Activated naive CD8-positive, alpha-beta T cell treated with anti-CD3 and anti-CD28 coated beads, Interleukin-2, amount 50 U/mL, for 16 hours (primary cell): ENCODE results near the gene GPANK1.
A peak's percentile ranks its signal among the peaks of the same experiment; 100 is the strongest.

Experiments used
- DNase-seq: peaks from one replicate; pipeline ENCODE4 v3.0.0-alpha.2; 2020; ENCODE audit warnings: low read depth, low spot score

Gene GPANK1

GRCh38 chr6:31662124-31662723 lies 2.6 kb downstream of the GPANK1 start:
- no peak for DNase-seq

- no peak for DNase-seq
Observed at GRCh38 chr6:31661262-31662123, 3.3 kb downstream of the GPANK1 start.

DNA sequence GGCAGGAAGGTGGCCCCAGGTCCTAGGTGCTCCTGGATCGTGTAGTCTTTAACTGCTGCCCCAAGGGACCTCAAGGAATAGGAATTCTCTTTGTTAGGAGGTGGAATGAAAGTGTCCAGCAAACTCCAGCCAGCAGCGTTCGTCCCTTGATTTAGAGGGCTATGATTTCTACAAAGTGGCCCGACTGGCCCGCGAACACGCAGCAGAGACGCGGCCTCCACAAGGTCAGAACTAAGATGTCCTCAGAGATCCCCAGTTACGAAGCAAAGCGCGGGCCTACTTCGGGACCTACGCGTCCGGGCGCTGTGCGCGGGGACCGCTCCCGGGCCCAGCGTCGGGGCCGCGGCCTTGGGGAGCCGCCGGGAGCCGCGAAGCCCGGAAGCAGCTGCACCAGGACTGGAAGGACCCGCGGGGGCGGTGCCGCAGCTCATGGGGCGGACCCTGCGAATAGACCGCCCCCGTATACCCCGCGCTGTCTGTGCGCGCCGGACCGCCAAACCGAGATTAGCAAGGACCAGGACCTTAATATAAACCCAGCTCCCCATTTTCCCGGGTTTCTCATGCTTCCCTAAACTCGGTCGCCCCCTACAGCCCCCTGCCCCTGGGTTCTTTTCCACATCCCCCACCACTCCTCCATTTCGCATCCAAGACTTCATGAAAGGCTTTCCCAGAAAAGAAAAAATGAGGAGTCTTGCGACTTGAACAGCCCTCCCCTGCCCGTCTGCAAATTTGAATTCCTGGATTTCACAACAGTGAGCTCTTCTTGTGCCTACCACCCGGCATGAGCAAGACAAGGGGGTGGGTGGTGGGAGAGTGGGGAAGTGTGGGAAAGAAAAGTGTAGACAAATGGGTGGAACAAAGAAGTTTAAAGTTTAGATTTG lies 4.2 kb downstream of the GPANK1 start, which contains the start of gene C6orf47:
C6orf47 (minus strand) TSS at position 398 of the 881 bp plus-strand sequence. CDS start 831 bp downstream, outside the sequence.
- peak; percentile 38 for DNase-seq

GRCh38 chr6:31659649-31660380 lies 5.0 kb downstream of the GPANK1 start:
- no peak for DNase-seq

GRCh38 chr6:31658983-31659648 lies 5.7 kb downstream of the GPANK1 start:
- DNase-seq: no peak

- no peak for DNase-seq
Observed at GRCh38 chr6:31658158-31658688, 6.6 kb downstream of the GPANK1 start.

- no peak for DNase-seq
Observed at GRCh38 chr6:31657406-31658157, 7.2 kb downstream of the GPANK1 start.

- no peak for DNase-seq
Observed at GRCh38 chr6:31655349-31656237, 9.2 kb downstream of the GPANK1 start, which contains the start of gene APOM. Gene APOM, plus strand, starts transcription at chr6:31655894. Its CDS starts 73 bp downstream, at chr6:31655967.

DNA sequence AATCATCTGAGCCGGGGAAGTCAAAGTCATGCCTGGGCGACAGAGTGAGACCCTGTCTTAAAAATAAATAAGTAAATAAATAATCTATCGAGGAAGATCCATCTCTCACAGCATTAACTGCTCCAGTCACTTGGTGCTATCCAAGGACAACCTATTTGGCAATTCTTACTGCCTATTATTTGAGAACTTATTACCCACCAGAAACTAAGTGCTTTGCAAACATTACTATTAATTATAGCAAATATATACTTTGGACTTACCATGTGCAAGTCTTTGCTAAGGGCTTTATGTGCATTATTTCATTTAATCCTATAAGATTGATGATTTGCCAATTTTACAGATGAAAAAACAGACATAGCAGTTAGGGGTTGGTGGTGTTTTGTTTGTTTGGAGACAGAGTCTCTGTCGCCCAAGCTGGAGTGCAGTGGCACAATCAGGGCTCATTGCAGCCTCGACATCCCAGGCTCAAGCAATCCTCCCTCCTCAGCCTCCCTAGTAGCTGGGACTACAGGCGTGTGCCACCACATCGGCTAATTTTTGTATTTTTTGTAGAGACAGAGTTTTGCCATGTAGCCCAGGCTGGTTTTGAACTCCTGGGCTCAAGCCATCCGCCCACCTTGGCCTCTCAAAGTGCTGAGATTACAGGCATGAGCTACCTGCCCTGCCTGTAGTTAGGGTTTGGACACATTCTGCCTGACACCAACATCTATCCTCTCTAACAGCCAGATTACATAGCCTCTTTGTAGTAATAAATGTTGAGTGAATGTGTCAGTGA lies 10.0 kb downstream of the GPANK1 start:
- DNase-seq: no peak

DNA sequence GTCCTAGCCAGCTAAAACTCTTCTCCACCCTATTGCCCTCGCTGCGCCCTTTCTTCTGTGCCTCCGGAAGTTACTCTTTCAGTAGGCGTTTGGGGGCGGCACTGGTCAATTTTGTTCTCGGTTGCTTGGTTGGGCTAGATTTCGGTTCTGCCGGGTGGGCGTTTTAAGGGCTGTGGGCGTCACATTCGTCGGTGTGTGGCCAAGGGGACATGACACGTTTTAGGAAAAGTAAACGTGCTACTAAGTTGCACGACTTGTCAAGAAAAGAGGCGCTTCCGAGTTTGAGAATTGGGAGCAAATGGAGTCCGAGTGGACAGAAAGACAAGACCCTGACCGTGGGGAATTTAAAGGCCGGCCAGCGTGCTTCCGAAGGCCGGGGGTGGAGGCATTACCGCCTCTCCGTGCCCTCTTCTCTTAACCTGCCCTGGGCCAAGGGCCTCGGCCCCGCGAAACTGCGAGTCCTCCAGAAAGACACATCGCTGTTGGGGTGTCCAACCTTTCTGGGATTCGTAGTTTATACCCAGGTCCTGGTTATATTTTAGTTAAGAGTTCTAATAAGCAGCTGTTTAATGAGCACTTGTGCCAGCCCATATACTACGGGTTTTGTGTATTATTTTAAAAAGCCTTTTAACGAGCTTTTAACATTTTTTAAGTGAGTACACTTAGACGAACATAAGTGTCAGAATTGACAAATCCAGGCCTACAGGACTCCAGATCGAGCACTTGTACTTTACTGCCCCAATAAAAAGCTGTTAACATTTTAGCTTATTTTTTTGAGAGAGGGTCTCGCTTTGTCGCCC lies 11.7 kb downstream of the GPANK1 start:
- DNase-seq: peak; percentile 67

DNA sequence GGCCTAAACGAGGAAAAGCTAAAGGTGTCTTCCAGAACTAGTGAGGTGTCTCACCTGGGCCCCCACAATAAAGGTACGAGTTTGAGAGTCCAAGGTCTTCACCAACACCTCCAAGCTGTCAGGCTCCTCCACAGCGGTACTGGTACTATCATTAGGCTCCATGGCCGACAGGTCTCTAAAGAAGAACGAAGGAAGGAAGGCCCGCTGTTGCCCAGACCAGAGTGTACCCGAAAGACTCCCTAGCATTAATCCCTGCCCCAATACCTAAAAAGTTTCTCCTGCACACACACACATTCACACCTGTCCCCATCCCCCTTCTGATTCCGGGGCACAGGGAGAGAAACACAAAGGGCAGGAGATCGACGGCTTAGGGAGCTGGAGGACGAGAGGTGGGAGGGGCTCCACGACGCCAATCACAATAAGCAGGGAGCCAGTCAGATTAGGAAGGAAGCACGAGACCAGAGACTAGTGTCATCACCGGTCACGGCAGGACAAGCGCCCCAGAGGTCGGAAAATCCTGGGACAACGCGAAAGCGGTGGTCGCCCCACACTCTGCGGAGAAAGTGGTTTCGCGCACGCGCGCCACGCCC lies 13.1 kb downstream of the GPANK1 start:
- DNase-seq: no peak

GRCh38 chr6:31645325-31645724 lies 19.5 kb downstream of the GPANK1 start:
- DNase-seq: no peak

DNA sequence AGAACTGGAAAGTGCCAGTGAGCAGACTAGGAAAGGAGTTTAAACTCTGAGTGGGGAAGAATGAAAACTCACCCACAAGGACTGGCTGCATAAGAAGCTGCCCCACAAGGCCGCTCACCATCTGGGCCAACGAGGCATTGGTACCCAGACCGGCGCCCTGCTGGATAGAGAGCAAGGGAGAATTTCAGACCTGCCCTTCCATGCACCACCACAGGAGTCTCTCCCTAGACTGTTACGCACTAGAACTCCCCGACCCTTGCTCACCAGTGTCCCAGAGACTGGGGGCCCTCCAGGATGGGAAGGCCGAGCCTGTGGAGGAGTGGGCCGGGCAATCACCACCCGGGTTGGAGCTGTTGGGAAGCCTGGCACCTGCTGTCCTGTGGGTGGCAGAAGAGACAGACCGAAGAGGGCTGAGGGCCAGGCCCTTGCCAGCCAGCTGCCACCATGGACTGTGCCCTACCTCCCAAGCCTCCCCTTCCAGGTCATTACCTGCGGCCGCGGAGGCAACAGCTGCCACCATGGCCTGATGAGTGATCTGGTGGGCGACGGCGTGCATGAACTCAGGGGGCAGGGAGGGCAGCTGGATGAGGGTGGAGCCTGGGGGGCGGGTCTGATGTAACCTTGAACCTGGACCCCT lies 20.9 kb downstream of the GPANK1 start:
- no peak for DNase-seq

DNA sequence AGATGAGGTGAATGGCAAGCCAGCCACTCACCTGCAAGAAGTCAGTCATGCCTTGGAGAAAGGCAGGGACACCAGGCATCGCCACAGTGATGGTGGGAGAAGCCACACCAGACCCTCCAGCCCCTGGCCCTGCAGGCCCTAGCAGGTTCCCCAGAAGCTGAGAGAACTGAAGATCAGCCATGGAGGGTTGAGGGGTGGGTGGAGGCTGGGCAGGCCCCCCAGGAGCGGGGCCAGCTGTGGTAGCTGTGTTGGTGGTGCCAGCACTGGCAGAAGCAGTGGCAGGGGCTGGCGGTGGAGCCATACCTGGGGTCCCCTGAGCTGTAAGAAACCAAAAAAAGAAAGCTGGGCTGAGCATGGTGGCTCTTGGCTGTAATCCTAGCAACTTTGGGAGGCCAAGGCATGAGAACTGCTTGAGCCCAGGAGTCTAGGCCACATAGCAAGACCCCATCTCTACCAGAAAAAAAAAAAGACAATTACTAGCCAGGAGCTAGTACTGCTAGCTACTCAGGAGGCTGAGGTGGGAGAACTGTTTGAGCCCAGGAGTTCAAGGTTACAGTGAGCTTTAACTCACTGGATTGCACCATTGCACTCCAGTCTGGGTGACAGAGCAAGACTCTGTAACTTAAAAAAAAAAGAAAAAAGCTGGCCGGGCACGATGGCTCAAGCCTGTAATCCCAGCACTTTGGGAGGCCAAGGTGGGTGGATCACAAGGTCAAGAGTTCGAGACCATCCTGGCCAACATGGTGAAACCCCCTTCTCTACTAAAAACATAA lies 21.8 kb downstream of the GPANK1 start:
- DNase-seq: no peak

GRCh38 chr6:31641370-31641769 lies 23.4 kb downstream of the GPANK1 start:
- DNase-seq: no peak
